GM06990 (cell line): Measurements from ENCODE around the gene PKP1.
"Not testable (repeated sequence)": the region's sequence is repeated elsewhere in the genome, so short reads cannot be mapped to it uniquely, and the experiment has no call there.

Source experiments
- DNase-seq: peaks from one replicate; pipeline ENCODE4 v3.0.0-alpha.2; 2011; ENCODE audit not compliant: insufficient read length; ENCODE audit errors: extremely low read depth
- H3K27me3 ChIP-seq: replicated peaks from 2 replicates; pipeline ENCODE4 v1.6.0; 2011; ENCODE audit warnings: low read length; ENCODE audit not compliant: control insufficient read depth, insufficient read depth
- H3K36me3 ChIP-seq: 2 replicates; pipeline ENCODE4 v1.5.1; 2011; ENCODE audit warnings: low read length; ENCODE audit not compliant: control insufficient read depth, insufficient read depth
- H3K4me3 ChIP-seq: replicated peaks from 2 replicates; pipeline ENCODE4 v1.5.1; 2011; ENCODE audit warnings: low read depth, mild to moderate bottlenecking, control low read depth, low read length
- CTCF ChIP-seq: IDR thresholded peaks from 2 replicates; pipeline ENCODE4 v1.5.1; 2011; ENCODE audit warnings: low read length, control low read depth, mild to moderate bottlenecking, inconsistent platforms; ENCODE audit not compliant: insufficient read depth, poor library complexity, severe bottlenecking

Gene PKP1

GRCh38 chr1:201282931-201283829 lies at the start of gene PKP1:
Gene PKP1, plus strand, starts transcription at chr1:201283506. Its CDS starts 197 bp downstream, at chr1:201283703.
- no peak for TF ChIP-seq CTCF
- Histone ChIP-seq H3K4me3 (no peak within 1 kb of the TSS), H3K36me3 (no peaks in the 10 kb centered on the region), H3K27me3 (peaks cover 1% of the 10 kb centered on the region)
- no peak for DNase-seq

- not testable (repeated sequence) for DNase-seq, H3K27me3 ChIP-seq, H3K4me3 ChIP-seq, H3K36me3 ChIP-seq
Observed at GRCh38 chr1:201239646-201240045, 43.7 kb upstream of the PKP1 start.

- Histone ChIP-seq H3K27me3 (no peaks in the 10 kb centered on the region), H3K36me3 (no peaks in the 10 kb centered on the region), H3K4me3 (no peak overlapping the region)
- DNase-seq, result no peak
- TF ChIP-seq CTCF, result no peak
Observed at GRCh38 chr1:201240171-201240570, 43.1 kb upstream of the PKP1 start.

GRCh38 chr1:201241736-201242135 lies 41.6 kb upstream of the PKP1 start:
- H3K36me3 ChIP-seq, result no peaks in the 10 kb centered on the region
- no peaks in the 10 kb centered on the region for H3K27me3 ChIP-seq
- no peak overlapping the region for H3K4me3 ChIP-seq
- TF ChIP-seq CTCF, result no peak
- no peak for DNase-seq

- no peak for TF ChIP-seq CTCF
- no peak for DNase-seq
- Histone ChIP-seq H3K36me3 (no peaks in the 10 kb centered on the region), H3K27me3 (no peaks in the 10 kb centered on the region), H3K4me3 (no peak overlapping the region)
Observed at GRCh38 chr1:201245082-201245481, 38.2 kb upstream of the PKP1 start.

GRCh38 chr1:201248721-201249559 lies 34.4 kb upstream of the PKP1 start:
- H3K4me3 ChIP-seq, result no peak overlapping the region
- DNase-seq, result no peak
- TF ChIP-seq CTCF, result no peak
- H3K36me3 ChIP-seq, result no peaks in the 10 kb centered on the region
- no peaks in the 10 kb centered on the region; the same call in 1 of the 2 replicates for H3K27me3 ChIP-seq
